ENCODE results near the gene SYT13.

Gene SYT13

GRCh38 chr11:45288339-45288738 lies 2.2 kb upstream of the SYT13 start:
- DNase-seq (ENCODE audit: extremely low read depth, low read depth): no peak
- H3K4me3 ChIP-seq (replicated peaks; ENCODE audit: low read depth, low read length): no peak overlapping the region
- no peak for TF ChIP-seq CTCF (IDR thresholded peaks at IDR 0.05; ENCODE audit: low read depth, low read length, missing control alignments)

- no peak for TF ChIP-seq CTCF (IDR thresholded peaks at IDR 0.05; ENCODE audit: low read depth, low read length, missing control alignments)
- H3K4me3 ChIP-seq (replicated peaks; ENCODE audit: low read depth, low read length): no peak overlapping the region
- no peak for DNase-seq (ENCODE audit: extremely low read depth, low read depth)
Observed at GRCh38 chr11:45287316-45287903, 1.3 kb upstream of the SYT13 start.

GRCh38 chr11:45285250-45285828 lies 802 bp downstream of the SYT13 start:
- no peak for TF ChIP-seq CTCF (IDR thresholded peaks at IDR 0.05; ENCODE audit: low read depth, low read length, missing control alignments)
- DNase-seq (ENCODE audit: extremely low read depth, low read depth): no peak
- H3K4me3 ChIP-seq (replicated peaks; ENCODE audit: low read depth, low read length): no peak overlapping the region

GRCh38 chr11:45282081-45282480 lies 4.1 kb downstream of the SYT13 start:
- no peak overlapping the region for H3K4me3 ChIP-seq (replicated peaks; ENCODE audit: low read depth, low read length)
- no peak for TF ChIP-seq CTCF (IDR thresholded peaks at IDR 0.05; ENCODE audit: low read depth, low read length, missing control alignments)
- no peak for DNase-seq (ENCODE audit: extremely low read depth, low read depth)

- TF ChIP-seq CTCF (IDR thresholded peaks at IDR 0.05; ENCODE audit: low read depth, low read length, missing control alignments): no peak
- DNase-seq (ENCODE audit: extremely low read depth, low read depth): no peak
- H3K4me3 ChIP-seq (replicated peaks; ENCODE audit: low read depth, low read length): no peak overlapping the region
Observed at GRCh38 chr11:45280449-45280848, 5.7 kb downstream of the SYT13 start.

- DNase-seq (ENCODE audit: extremely low read depth, low read depth): no peak
- no peak for TF ChIP-seq CTCF (IDR thresholded peaks at IDR 0.05; ENCODE audit: low read depth, low read length, missing control alignments)
- H3K4me3 ChIP-seq (replicated peaks; ENCODE audit: low read depth, low read length): no peak overlapping the region
Observed at GRCh38 chr11:45279645-45280044, 6.5 kb downstream of the SYT13 start.

- no peak for TF ChIP-seq CTCF (IDR thresholded peaks at IDR 0.05; ENCODE audit: low read depth, low read length, missing control alignments)
- no peak overlapping the region for H3K4me3 ChIP-seq (replicated peaks; ENCODE audit: low read depth, low read length)
- DNase-seq (ENCODE audit: extremely low read depth, low read depth): no peak
Observed at GRCh38 chr11:45278714-45279113, 7.4 kb downstream of the SYT13 start.
